Measurements from ENCODE around the gene FER. TPM values are rescaled to one million over a fixed set of nuclear protein-coding genes. Genes with fewer than 3 reads are reported as not detected.

FER gene
- total and polyA plus RNA-seq, 10 donors: 0.96 to 38.8 (median 21.2) TPM

GRCh38 chr5:108957333-108957732 is 209.6 kb downstream of the FER start:
- H3K4me1 ChIP-seq: no peaks in the 10 kb centered on the region
- intact Hi-C loops (cut with DNase I; ENCODE audit: low total_unique reads): no loop called here
- TF ChIP-seq POLR2AphosphoS5 (IDR thresholded peaks at IDR 0.05) (no peak), CTCF (IDR thresholded peaks at IDR 0.05 in 8 of 11, conservative IDR thresholded peaks at IDR 0.05 in 3 of 11) (no peak), POLR2A (IDR thresholded peaks at IDR 0.05) (no peak)
- no peaks in the 10 kb centered on the region for H3K27me3 ChIP-seq (replicated peaks in 1 of 7)
- DNase-seq: no peak
- no peak overlapping the region for H3K4me3 ChIP-seq
- H3K9me3 ChIP-seq: no peaks in the 10 kb centered on the region
- H3K36me3 ChIP-seq: no peaks in the 10 kb centered on the region
- H3K27ac ChIP-seq: no peak overlapping the region

GRCh38 chr5:108966910-108967309 is 219.2 kb downstream of the FER start:
- Histone ChIP-seq H3K27ac (no peak overlapping the region), H3K36me3 (peaks cover 0 to 8% (median 0%) of the 10 kb centered on the region in 6 donors), H3K4me1 (no peaks in the 10 kb centered on the region), H3K4me3 (no peak overlapping the region), H3K9me3 (peaks cover 0 to 7% (median 0%) of the 10 kb centered on the region in 8 donors), H3K27me3 (replicated peaks in 1 of 7) (no peaks in the 10 kb centered on the region)
- DNase-seq: no peak
- intact Hi-C loops (cut with DNase I; ENCODE audit: low total_unique reads): no loop called here
- TF ChIP-seq CTCF (IDR thresholded peaks at IDR 0.05 in 8 of 11, conservative IDR thresholded peaks at IDR 0.05 in 3 of 11): no peak
- no peak for TF ChIP-seq POLR2AphosphoS5 (IDR thresholded peaks at IDR 0.05)
- no peak for TF ChIP-seq POLR2A (IDR thresholded peaks at IDR 0.05)
- WGBS, 5 donors: 85 to 94% (median 88%) methylated on average over 6 of the region's 6 CpGs

DNA sequence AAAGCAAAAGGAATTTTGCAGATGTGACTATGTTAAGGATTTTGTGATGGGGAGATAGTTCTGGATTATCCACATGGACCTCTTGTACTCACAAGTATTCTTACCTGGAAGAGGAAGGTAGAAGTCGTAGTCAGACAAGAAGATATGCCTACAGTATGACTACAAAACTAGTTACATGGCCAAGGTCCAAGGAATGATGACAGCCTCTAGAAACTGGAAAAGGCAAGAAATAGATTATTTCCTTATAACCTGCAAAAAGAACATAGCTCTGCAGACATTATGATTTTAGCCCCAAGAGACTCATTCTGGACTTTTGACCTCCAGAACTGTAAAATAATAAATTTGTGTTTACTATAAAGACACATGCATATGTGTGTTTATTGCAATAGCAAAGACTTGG is 226.9 kb downstream of the FER start:
- TF ChIP-seq CTCF (IDR thresholded peaks at IDR 0.05 in 8 of 11, conservative IDR thresholded peaks at IDR 0.05 in 3 of 11): no peak
- no peak for TF ChIP-seq POLR2A (IDR thresholded peaks at IDR 0.05)
- TF ChIP-seq POLR2AphosphoS5 (IDR thresholded peaks at IDR 0.05): no peak
- Histone ChIP-seq H3K36me3 (peaks cover 0 to 7% (median 0%) of the 10 kb centered on the region in 6 donors), H3K4me3 (no peak overlapping the region), H3K27me3 (replicated peaks in 1 of 7) (no peaks in the 10 kb centered on the region), H3K9me3 (no peaks in the 10 kb centered on the region), H3K4me1 (no peaks in the 10 kb centered on the region), H3K27ac (no peak overlapping the region)
- no peak for DNase-seq
- intact Hi-C loops (cut with DNase I; ENCODE audit: low total_unique reads): no loop called here
- 87 to 97% (median 94%) methylated on average over 1 of the region's 1 CpG for WGBS, 5 donors

GRCh38 chr5:108975697-108976096 is 228.0 kb downstream of the FER start:
- H3K9me3 ChIP-seq: no peaks in the 10 kb centered on the region

More at GRCh38 chr5:108975697-108976096, 228.0 kb downstream of the FER start:
- H3K4me1 ChIP-seq: no peaks in the 10 kb centered on the region
- no peak overlapping the region for H3K27ac ChIP-seq
- 88 to 95% (median 90%) methylated on average over 2 of the region's 2 CpGs for WGBS, 5 donors
- H3K27me3 ChIP-seq (replicated peaks in 1 of 7): no peaks in the 10 kb centered on the region
- peaks cover 0 to 7% (median 0%) of the 10 kb centered on the region in 6 donors for H3K36me3 ChIP-seq
- TF ChIP-seq POLR2AphosphoS5 (IDR thresholded peaks at IDR 0.05) (no peak), CTCF (IDR thresholded peaks at IDR 0.05 in 8 of 11, conservative IDR thresholded peaks at IDR 0.05 in 3 of 11) (no peak), POLR2A (IDR thresholded peaks at IDR 0.05) (no peak)
- H3K4me3 ChIP-seq: no peak overlapping the region
- no peak for DNase-seq
- intact Hi-C loops (cut with DNase I; ENCODE audit: low total_unique reads): no loop called here
